ENCODE results near the gene PTPRT. TPM values are rescaled to one million over a fixed set of nuclear protein-coding genes. Genes with fewer than 3 reads are reported as not detected.

The PTPRT gene
- polyA plus RNA-seq, 3 donors: not detected

DNA sequence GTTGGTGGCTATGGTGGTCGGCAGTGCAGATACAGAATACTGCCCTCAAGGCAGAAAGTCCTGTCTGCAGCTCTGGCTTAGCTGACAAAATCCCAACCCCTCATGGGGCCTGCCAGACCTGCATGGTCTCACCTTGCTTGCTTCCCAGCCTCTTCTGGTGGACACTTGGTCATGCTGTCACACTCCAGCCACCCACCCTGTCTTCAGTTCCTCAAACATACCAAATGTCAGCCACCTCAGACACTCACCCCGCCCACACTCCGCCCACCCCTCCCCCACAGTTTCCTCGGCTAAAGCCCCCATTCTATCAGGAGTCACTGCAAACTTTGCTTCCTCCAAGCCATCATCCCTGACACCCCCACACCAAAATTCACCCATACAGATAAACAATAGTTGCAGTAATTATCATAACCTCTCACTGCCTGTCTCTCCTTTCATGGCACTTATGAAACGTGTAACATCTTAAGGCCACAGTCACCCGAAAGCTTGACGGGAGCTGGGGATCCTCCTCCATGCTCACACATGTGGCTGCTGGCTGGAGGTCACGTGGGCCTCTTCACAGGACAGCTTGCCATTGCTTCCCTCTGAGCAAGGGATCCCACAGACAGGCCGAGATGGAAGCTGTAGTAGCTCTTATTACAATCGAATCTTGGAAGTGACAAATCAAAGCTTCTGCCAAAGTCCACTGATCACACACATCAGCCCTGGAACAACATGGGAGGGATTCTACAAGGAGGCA, 202.2 kb downstream of the PTPRT start:
- no peaks in the 10 kb centered on the region for H3K27me3 ChIP-seq (ENCODE audit: control insufficient read depth in 2 of 2, insufficient read depth in 2 of 2, low read length in 2 of 2)
- H3K4me2 ChIP-seq (replicated peaks; ENCODE audit: extremely low read depth, low read length, poor library complexity, severe bottlenecking): no peak overlapping the region
- no peaks in the 10 kb centered on the region for H3K36me3 ChIP-seq (replicated peaks in 1 of 2; ENCODE audit: control insufficient read depth in 1 of 2, insufficient read depth in 2 of 2, low read length in 2 of 2)
- H3K27ac ChIP-seq (ENCODE audit: low read depth in 1 of 2, low read length in 2 of 2): no peak overlapping the region
- H3K4me1 ChIP-seq (ENCODE audit: control insufficient read depth in 1 of 2, insufficient read depth in 2 of 2, low read length in 2 of 2): no peaks in the 10 kb centered on the region
- no peak overlapping the region for H3K4me3 Mint-ChIP-seq
- no peaks in the 10 kb centered on the region for H4K20me1 ChIP-seq (ENCODE audit: insufficient read depth, low read length)
- H3K4me3 ChIP-seq (replicated peaks in 1 of 3; ENCODE audit: low read depth in 2 of 3, low read length in 3 of 3): no peak overlapping the region
- peaks cover 0 to 2% (median 0%) of the 10 kb centered on the region in 3 donors for H3K27me3 Mint-ChIP-seq (ENCODE audit: low read depth in 3 of 3)
- peaks cover 0 to 3% of the 10 kb centered on the region in 2 donors for H3K9me3 ChIP-seq (replicated peaks in 1 of 2; ENCODE audit: control insufficient read depth in 1 of 2, insufficient read depth in 1 of 2, low read length in 2 of 2)
- peaks cover 0 to 10% (median 3%) of the 10 kb centered on the region in 7 donors for H3K9me3 Mint-ChIP-seq
- DNase-seq: no peak
- 80% methylated on average over 8 of the region's 10 CpGs for whole genome bisulfite sequencing (ENCODE audit: insufficient coverage)
- no peak for TF ChIP-seq CTCF (IDR thresholded peaks at IDR 0.05)
- no peak overlapping the region for H3K9ac ChIP-seq (ENCODE audit: insufficient read depth, low read length, poor library complexity, severe bottlenecking)
- no peak overlapping the region for H2AFZ ChIP-seq (ENCODE audit: insufficient read depth, low read depth, low read length, poor library complexity, severe bottlenecking)
- intact Hi-C loops (cut with micrococcal nuclease): loop anchor here in 1 of 2 donors (10.0 kb wide), 1 partner anchor 57 kb away; no protein-coding TSS in a partner anchor
- H3K27ac Mint-ChIP-seq: no peak overlapping the region
- H3K79me2 ChIP-seq (ENCODE audit: insufficient read depth, low read length): no peaks in the 10 kb centered on the region
- no peaks in the 10 kb centered on the region for H3K4me1 Mint-ChIP-seq
- H3K36me3 Mint-ChIP-seq: no peaks in the 10 kb centered on the region

GRCh38 chr20:42986143-42986773, 203.4 kb downstream of the PTPRT start:
- Mint-ChIP-seq H3K4me1 (no peaks in the 10 kb centered on the region), H3K27ac (no peak overlapping the region), H3K9me3 (peaks cover 0 to 10% (median 3%) of the 10 kb centered on the region in 7 donors), H3K27me3 (ENCODE audit: low read depth in 3 of 3) (peaks cover 0 to 3% (median 2%) of the 10 kb centered on the region in 3 donors), H3K4me3 (no peak overlapping the region), H3K36me3 (no peaks in the 10 kb centered on the region)
- no peak overlapping the region for H3K27ac ChIP-seq (ENCODE audit: low read depth in 1 of 2, low read length in 2 of 2)
- no peak overlapping the region for H2AFZ ChIP-seq (ENCODE audit: insufficient read depth, low read depth, low read length, poor library complexity, severe bottlenecking)
- H3K9me3 ChIP-seq (replicated peaks in 1 of 2; ENCODE audit: control insufficient read depth in 1 of 2, insufficient read depth in 1 of 2, low read length in 2 of 2): peaks cover 0 to 3% of the 10 kb centered on the region in 2 donors
- H3K36me3 ChIP-seq (replicated peaks in 1 of 2; ENCODE audit: control insufficient read depth in 1 of 2, insufficient read depth in 2 of 2, low read length in 2 of 2): no peaks in the 10 kb centered on the region
- intact Hi-C loops (cut with micrococcal nuclease): loop anchor here in 1 of 2 donors (10.0 kb wide), 1 partner anchor 59 kb away; no protein-coding TSS in a partner anchor
- H3K4me3 ChIP-seq (replicated peaks in 1 of 3; ENCODE audit: low read depth in 2 of 3, low read length in 3 of 3): no peak overlapping the region
- WGBS (ENCODE audit: insufficient coverage): 83% methylated on average over 4 of the region's 9 CpGs
- H3K4me2 ChIP-seq (replicated peaks; ENCODE audit: extremely low read depth, low read length, poor library complexity, severe bottlenecking): no peak overlapping the region
- no peaks in the 10 kb centered on the region for H4K20me1 ChIP-seq (ENCODE audit: insufficient read depth, low read length)
- H3K9ac ChIP-seq (ENCODE audit: insufficient read depth, low read length, poor library complexity, severe bottlenecking): no peak overlapping the region
- H3K27me3 ChIP-seq (ENCODE audit: control insufficient read depth in 2 of 2, insufficient read depth in 2 of 2, low read length in 2 of 2): no peaks in the 10 kb centered on the region
- no peaks in the 10 kb centered on the region for H3K4me1 ChIP-seq (ENCODE audit: control insufficient read depth in 1 of 2, insufficient read depth in 2 of 2, low read length in 2 of 2)
- no peak for DNase-seq
- TF ChIP-seq CTCF (IDR thresholded peaks at IDR 0.05): no peak
- no peaks in the 10 kb centered on the region for H3K79me2 ChIP-seq (ENCODE audit: insufficient read depth, low read length)

All from CD14-positive monocyte (primary cell).